HCT116 (cell line): ENCODE results near the gene PARM1. TPM values are rescaled to one million over a fixed set of nuclear protein-coding genes. Genes with fewer than 3 reads are reported as not detected.

Experiments
- ATAC-seq: fragments of 200-7000 bp; cut with Tn5 transposase; 2 replicates; pipeline ENCODE4 v1.9.1; 2020; ENCODE audit warnings: mild to moderate bottlenecking, moderate library complexity
- BruUV-seq: library from RNA; stranded (reverse); fragments of 400-500 nt; replicated peaks from 2 replicates; lab custom pipeline; 2021; lab: Mats Ljungman, UMichigan
- CTCF ChIA-PET: fragments of 300-600 bp; sonication (Branson Sonifier 250); formaldehyde crosslinking; loops from one replicate; lab custom pipeline; 2021; ENCODE audit warnings: antibody characterized with exemption; lab: Charles Lee
- POLR2A ChIA-PET: fragments of 300-600, 350-600 bp; sonication (Branson Sonifier 250); formaldehyde crosslinking; loops from one replicate; lab custom pipeline; 2021; ENCODE audit warnings: antibody characterized with exemption; lab: Charles Lee
- RAD21 ChIA-PET, 2 experiments: fragments of 300-600 bp; sonication (Branson Sonifier 250); formaldehyde crosslinking; loops; one replicate each; lab custom pipeline; 2023; ENCODE audit warnings: low total read pairs in 2 of 2; ENCODE audit not compliant: uncharacterized antibody in 2 of 2, unreplicated experiment in 2 of 2, low non-redundant PET in 1 of 2; lab: Charles Lee
- DNase-seq: peaks from one replicate; pipeline ENCODE4 v3.0.0-alpha.2; 2010; ENCODE audit warnings: low read depth, low spot score
- H2AFZ ChIP-seq: fragments of 200-600 bp; shearing (Covaris generic), sonication (generic); 2 replicates; pipeline ENCODE4 v1.6.1; 2017; ENCODE audit warnings: low read depth, mixed run types, mixed read lengths, antibody characterized with exemption, low read length; ENCODE audit not compliant: poor library complexity, severe bottlenecking
- H3K27ac ChIP-seq: 2 replicates; pipeline ENCODE4 v1.5.1; 2012; ENCODE audit warnings: low read depth, low read length
- H3K27me3 ChIP-seq: fragments of 200-600 bp; sonication (generic); 2 replicates; pipeline ENCODE4 v1.6.1; 2016; ENCODE audit warnings: mixed run types, low read length, mixed read lengths; ENCODE audit not compliant: insufficient read depth
- H3K36me3 ChIP-seq, 2 experiments: fragments of 200-500 bp in 1 of 2; fragments of 200-600 bp in 1 of 2; sonication (Bioruptor generic) in 1 of 2; sonication (generic) in 1 of 2; 2 replicates each; pipeline versions ENCODE4 v1.5.1 to v1.6.1; 2014 to 2016; ENCODE audit warnings: low read length in 2 of 2, inconsistent platforms in 1 of 2, mixed read lengths in 1 of 2, mixed run types in 1 of 2; ENCODE audit not compliant: insufficient read depth in 2 of 2, control insufficient read depth in 1 of 2
- H3K4me1 ChIP-seq, 2 experiments: fragments of 200-600 bp in 1 of 2; sonication (generic) in 1 of 2; 2 replicates each; pipeline versions ENCODE4 v1.5.1 to v1.6.1; 2012 to 2017; ENCODE audit warnings: low read length in 2 of 2, inconsistent platforms in 1 of 2, mild to moderate bottlenecking in 1 of 2, mixed read lengths in 1 of 2, mixed run types in 1 of 2, moderate library complexity in 1 of 2; ENCODE audit not compliant: insufficient read depth in 2 of 2, control insufficient read depth in 1 of 2
- H3K4me2 ChIP-seq: fragments of 200-600 bp; sonication (generic); 2 replicates; pipeline ENCODE4 v1.6.1; 2017; ENCODE audit warnings: mixed run types, low read length, mixed read lengths
- H3K4me3 ChIP-seq, 2 experiments: fragments of 200-600 bp in 1 of 2; sonication (generic) in 1 of 2; replicated peaks in 1 of 2; 2 replicates each; pipeline ENCODE4 v1.5.1; 2011 to 2016; ENCODE audit warnings: low read length in 2 of 2, control low read depth in 1 of 2, low read depth in 1 of 2, mild to moderate bottlenecking in 1 of 2, mixed read lengths in 1 of 2, mixed run types in 1 of 2
- H3K79me2 ChIP-seq: fragments of 200-600 bp; sonication (generic); 2 replicates; pipeline ENCODE4 v1.6.1; 2017; ENCODE audit warnings: mild to moderate bottlenecking, mixed run types, low read length, moderate library complexity, mixed read lengths; ENCODE audit not compliant: insufficient read depth
- H3K9ac ChIP-seq: fragments of 200-600 bp; sonication (generic); 2 replicates; pipeline ENCODE4 v1.6.1; 2016; ENCODE audit warnings: low read length, mixed read lengths
- H3K9me2 ChIP-seq: fragments of 200-600 bp; sonication (generic), shearing (Covaris generic); 2 replicates; pipeline ENCODE4 v1.6.1; 2017; ENCODE audit warnings: mixed run types, mild to moderate bottlenecking, moderate library complexity; ENCODE audit not compliant: insufficient read depth
- H3K9me3 ChIP-seq, 2 experiments: fragments of 200-500 bp in 1 of 2; fragments of 200-600 bp in 1 of 2; sonication (Bioruptor generic) in 1 of 2; sonication (generic) in 1 of 2; 2 replicates each; pipeline ENCODE4 v1.6.1; 2014 to 2017; ENCODE audit warnings: low read length in 2 of 2, mixed read lengths in 2 of 2, inconsistent platforms in 1 of 2, low read depth in 1 of 2, mild to moderate bottlenecking in 1 of 2, mixed run types in 1 of 2, moderate library complexity in 1 of 2; ENCODE audit not compliant: control insufficient read depth in 1 of 2, insufficient read depth in 1 of 2
- H4K20me1 ChIP-seq: fragments of 200-600 bp; sonication (generic), shearing (Covaris generic); 2 replicates; pipeline ENCODE4 v1.6.1; 2017; ENCODE audit warnings: mixed run types, mild to moderate bottlenecking, moderate library complexity; ENCODE audit not compliant: insufficient read depth
- CBX3 ChIP-seq: IDR thresholded peaks from 2 replicates; pipeline ENCODE4 v1.6.1; 2012; ENCODE audit warnings: low read depth
- CEBPB ChIP-seq: IDR thresholded peaks from 2 replicates; pipeline ENCODE4 v1.6.1; 2012; ENCODE audit warnings: low read depth
- EGR1 ChIP-seq: IDR thresholded peaks from 2 replicates; pipeline ENCODE4 v1.6.1; 2012; ENCODE audit warnings: low read depth
- ELF1 ChIP-seq: IDR thresholded peaks from 2 replicates; pipeline ENCODE4 v1.6.1; 2012; ENCODE audit warnings: low read depth, borderline replicate concordance
- EZH2 ChIP-seq: fragments of 200-600 bp; sonication (generic); IDR thresholded peaks from 2 replicates; pipeline ENCODE4 v1.6.1; 2017; ENCODE audit warnings: antibody characterized with exemption, mixed run types
- EZH2phosphoT487 ChIP-seq: fragments of 200-600 bp; IDR thresholded peaks from 2 replicates; pipeline ENCODE4 v1.6.1; 2018; ENCODE audit warnings: antibody characterized with exemption, borderline replicate concordance
- JUND ChIP-seq: IDR thresholded peaks from 2 replicates; pipeline ENCODE4 v1.6.1; 2012
- POLR2A ChIP-seq: IDR thresholded peaks from 2 replicates; pipeline ENCODE4 v1.7.0; 2011; ENCODE audit warnings: borderline replicate concordance; ENCODE audit not compliant: insufficient read depth, insufficient read length; ENCODE audit errors: extremely low read depth
- RAD21 ChIP-seq: IDR thresholded peaks from 2 replicates; pipeline ENCODE4 v1.6.1; 2012; ENCODE audit warnings: low read depth, mild to moderate bottlenecking
- SIN3A ChIP-seq: IDR thresholded peaks from 2 replicates; pipeline ENCODE4 v1.6.1; 2012; ENCODE audit warnings: low read depth
- SP1 ChIP-seq: IDR thresholded peaks from 2 replicates; pipeline ENCODE4 v1.6.1; 2012; ENCODE audit warnings: low read depth
- SRF ChIP-seq: IDR thresholded peaks from 2 replicates; pipeline ENCODE4 v1.6.1; 2012; ENCODE audit warnings: low read depth
- TCF7L2 ChIP-seq: IDR thresholded peaks from 2 replicates; pipeline ENCODE4 v1.7.0; 2011; ENCODE audit warnings: borderline replicate concordance, inconsistent platforms; ENCODE audit not compliant: insufficient read depth, insufficient read length; ENCODE audit errors: extremely low read depth
- YY1 ChIP-seq: IDR thresholded peaks from 2 replicates; pipeline ENCODE4 v1.6.1; 2011; ENCODE audit warnings: low read length, low read depth, moderate library complexity, mild to moderate bottlenecking; ENCODE audit not compliant: insufficient replicate concordance; ENCODE audit errors: extremely low read depth
- ZNF274 ChIP-seq: fragments of 200-500 bp; sonication (Bioruptor generic); IDR thresholded peaks from 2 replicates; pipeline ENCODE4 v1.6.1; 2014; ENCODE audit warnings: mild to moderate bottlenecking, low read depth, low read length, inconsistent platforms
- intact Hi-C: fragments of 100-400 bp; cut with micrococcal nuclease; formaldehyde crosslinking; loops from 2 replicates; pipeline ENCODE4 v1.10.0; 2022
- total RNA-seq: library from RNA; stranded (reverse); gene quantifications from one replicate; pipeline ENCODE4 v1.2.1, GENCODE V29; 2021; ENCODE audit not compliant: unreplicated experiment
- TF ChIP-seq, protein P1 (sequence below): IDR thresholded peaks from 2 replicates; pipeline ENCODE4 v1.6.1; 2012
- TF ChIP-seq, protein P2 (sequence below): IDR thresholded peaks from 2 replicates; pipeline ENCODE4 v1.6.1; 2012; ENCODE audit warnings: low read depth

Gene PARM1
- total RNA-seq, 1 experiment from 2014 or later = 11.7 TPM

DNA sequence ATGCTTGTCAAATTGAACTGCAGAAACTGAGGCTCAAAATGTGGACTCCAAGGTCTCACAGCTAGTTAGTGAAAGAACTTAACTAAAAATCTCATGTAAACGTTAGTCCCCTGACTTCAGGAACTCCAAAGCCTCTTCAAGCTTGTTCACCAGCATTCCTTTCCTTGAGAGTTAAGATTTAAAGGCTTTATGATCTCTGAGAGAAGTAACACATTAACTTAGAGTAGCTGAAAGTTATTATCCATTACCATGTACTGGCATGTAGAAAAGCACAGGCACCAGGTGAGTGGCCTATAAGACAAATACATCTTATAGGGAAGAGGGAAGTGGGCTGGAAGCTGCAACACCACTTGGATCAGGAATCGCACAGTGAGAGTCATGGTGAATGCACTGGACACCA, 15.3 kb downstream of the PARM1 start:
- ChIA-PET RAD21 (no interaction called here), POLR2A (no interaction called here)
- ATAC-seq (no peak), DNase-seq (no peak)
- H3K36me3 ChIP-seq = no peaks in the 10 kb centered on the region
- no peaks in the 10 kb centered on the region for H3K9me3 ChIP-seq
- no peak overlapping the region for H2AFZ ChIP-seq
- H3K9me2 ChIP-seq = no peaks in the 10 kb centered on the region
- intact Hi-C loops = no loop called here
- H3K79me2 ChIP-seq = no peaks in the 10 kb centered on the region
- no peak for TF ChIP-seq EZH2
- TF ChIP-seq SRF = no peak
- no peak for TF ChIP-seq POLR2A
- TF ChIP-seq ELF1 = no peak
- TF ChIP-seq CEBPB = no peak
- TF ChIP-seq RAD21 = no peak
- no peak for TF ChIP-seq EGR1
- TF ChIP-seq TCF7L2 = no peak
- TF ChIP-seq, protein P1, sequence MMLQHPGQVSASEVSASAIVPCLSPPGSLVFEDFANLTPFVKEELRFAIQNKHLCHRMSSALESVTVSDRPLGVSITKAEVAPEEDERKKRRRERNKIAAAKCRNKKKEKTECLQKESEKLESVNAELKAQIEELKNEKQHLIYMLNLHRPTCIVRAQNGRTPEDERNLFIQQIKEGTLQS = no peak
- TF ChIP-seq ZNF274 = no peak
- no peak for TF ChIP-seq JUND
- TF ChIP-seq, all 23 proteins: peak for 0
- Histone ChIP-seq H3K4me2 (no peak overlapping the region), H3K27me3 (no peaks in the 10 kb centered on the region), H3K9ac (no peak overlapping the region), H3K27ac (no peak overlapping the region), H4K20me1 (no peaks in the 10 kb centered on the region), H3K4me1 (0 out of 4 replicates have a peak, but pooled peaks cover 0 to 5% of the 10 kb centered on the region in 2 experiments), H3K4me3 (no peak overlapping the region)
- BruUV-seq = no TSS peak
- CTCF ChIA-PET = no interaction called here

DNA sequence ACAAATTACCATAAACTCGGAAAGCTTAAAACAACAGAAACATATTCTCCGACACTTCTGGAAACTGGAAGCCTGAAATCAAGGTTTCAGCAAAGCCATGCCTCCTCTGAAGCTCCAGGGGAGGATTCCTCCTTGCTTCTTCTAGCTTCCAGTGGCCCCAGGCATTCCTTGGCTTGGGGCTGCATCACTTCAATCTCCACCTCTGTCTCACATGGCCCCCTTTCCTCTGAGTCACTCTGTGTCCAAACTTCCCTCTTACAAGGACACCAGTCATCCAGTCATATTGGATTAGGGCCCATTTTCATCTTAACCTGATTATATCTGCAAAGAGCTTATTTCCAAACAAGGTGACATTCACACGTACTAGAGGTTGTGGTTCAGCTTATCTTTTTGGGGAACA, 17.3 kb downstream of the PARM1 start:
- DNase-seq (no peak), ATAC-seq (no peak)
- 0 out of 4 replicates have a peak, but pooled peaks cover 0 to 5% of the 10 kb centered on the region in 2 experiments for H3K4me1 ChIP-seq
- no peaks in the 10 kb centered on the region for H3K36me3 ChIP-seq
- no peaks in the 10 kb centered on the region for H4K20me1 ChIP-seq
- ChIA-PET RAD21 (no interaction called here), CTCF (no interaction called here), POLR2A (no interaction called here)
- H2AFZ ChIP-seq = no peak overlapping the region
- BruUV-seq = no TSS peak
- H3K9ac ChIP-seq = no peak overlapping the region
- intact Hi-C loops = no loop called here
- no peak overlapping the region for H3K27ac ChIP-seq
- H3K79me2 ChIP-seq = no peaks in the 10 kb centered on the region
- H3K9me2 ChIP-seq = no peaks in the 10 kb centered on the region
- H3K27me3 ChIP-seq = no peaks in the 10 kb centered on the region
- H3K4me3 ChIP-seq = no peak overlapping the region
- H3K4me2 ChIP-seq = no peak overlapping the region
- H3K9me3 ChIP-seq = no peaks in the 10 kb centered on the region
- TF ChIP-seq POLR2A = no peak
- no peak for TF ChIP-seq YY1
- no peak for TF ChIP-seq SRF
- no peak for TF ChIP-seq TCF7L2
- TF ChIP-seq ZNF274 = no peak
- TF ChIP-seq CEBPB = no peak
- TF ChIP-seq, protein P2, sequence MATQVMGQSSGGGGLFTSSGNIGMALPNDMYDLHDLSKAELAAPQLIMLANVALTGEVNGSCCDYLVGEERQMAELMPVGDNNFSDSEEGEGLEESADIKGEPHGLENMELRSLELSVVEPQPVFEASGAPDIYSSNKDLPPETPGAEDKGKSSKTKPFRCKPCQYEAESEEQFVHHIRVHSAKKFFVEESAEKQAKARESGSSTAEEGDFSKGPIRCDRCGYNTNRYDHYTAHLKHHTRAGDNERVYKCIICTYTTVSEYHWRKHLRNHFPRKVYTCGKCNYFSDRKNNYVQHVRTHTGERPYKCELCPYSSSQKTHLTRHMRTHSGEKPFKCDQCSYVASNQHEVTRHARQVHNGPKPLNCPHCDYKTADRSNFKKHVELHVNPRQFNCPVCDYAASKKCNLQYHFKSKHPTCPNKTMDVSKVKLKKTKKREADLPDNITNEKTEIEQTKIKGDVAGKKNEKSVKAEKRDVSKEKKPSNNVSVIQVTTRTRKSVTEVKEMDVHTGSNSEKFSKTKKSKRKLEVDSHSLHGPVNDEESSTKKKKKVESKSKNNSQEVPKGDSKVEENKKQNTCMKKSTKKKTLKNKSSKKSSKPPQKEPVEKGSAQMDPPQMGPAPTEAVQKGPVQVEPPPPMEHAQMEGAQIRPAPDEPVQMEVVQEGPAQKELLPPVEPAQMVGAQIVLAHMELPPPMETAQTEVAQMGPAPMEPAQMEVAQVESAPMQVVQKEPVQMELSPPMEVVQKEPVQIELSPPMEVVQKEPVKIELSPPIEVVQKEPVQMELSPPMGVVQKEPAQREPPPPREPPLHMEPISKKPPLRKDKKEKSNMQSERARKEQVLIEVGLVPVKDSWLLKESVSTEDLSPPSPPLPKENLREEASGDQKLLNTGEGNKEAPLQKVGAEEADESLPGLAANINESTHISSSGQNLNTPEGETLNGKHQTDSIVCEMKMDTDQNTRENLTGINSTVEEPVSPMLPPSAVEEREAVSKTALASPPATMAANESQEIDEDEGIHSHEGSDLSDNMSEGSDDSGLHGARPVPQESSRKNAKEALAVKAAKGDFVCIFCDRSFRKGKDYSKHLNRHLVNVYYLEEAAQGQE = no peak
- TF ChIP-seq CBX3 = no peak
- no peak for TF ChIP-seq SIN3A
- no peak for TF ChIP-seq EGR1
- TF ChIP-seq SP1 = no peak
- TF ChIP-seq EZH2phosphoT487 = no peak
